Measurements from ENCODE around the gene SH2D2A. TPM values are rescaled to one million over a fixed set of nuclear protein-coding genes. Genes with fewer than 3 reads are reported as not detected.

The SH2D2A gene
- total RNA-seq, 1 experiment from 2014 or later, result 4.9 TPM

GRCh38 chr1:156813298-156813697 lies 3.4 kb downstream of the SH2D2A start:
- peaks cover 22% of the 10 kb centered on the region for H3K4me1 Mint-ChIP-seq
- no peak overlapping the region for H3K27ac Mint-ChIP-seq
- no peak for ATAC-seq
- ChIA-PET CTCF (interaction anchor here (0.6 to 3.5 kb wide), 20 partner anchors 9 to 136 kb away, joined by 3 to 36 read pairs (median 6); partner anchors contain the start of genes CRABP2, INSRR, LRRC71 and NES), POLR2A (interaction anchor here (0.6 to 1.1 kb wide), 2 partner anchors 44 to 512 kb away, joined by 3 read pairs; no protein-coding TSS in a partner anchor)
- DNase-seq (ENCODE audit: low spot score), result no peak
- peaks cover 59% of the 10 kb centered on the region for H3K27me3 Mint-ChIP-seq (ENCODE audit: low read depth)
- peaks cover 5% of the 10 kb centered on the region; the same call in 1 of the 2 replicates for H3K36me3 Mint-ChIP-seq
- peak overlapping the region; percentile 62 for H3K4me3 Mint-ChIP-seq
- no peak for TF ChIP-seq ZNF263 (CRISPR knock-in tag; IDR thresholded peaks at IDR 0.05; ENCODE audit: low read depth)
- no peak for TF ChIP-seq NFYB (CRISPR knock-in tag; conservative IDR thresholded peaks at IDR 0.05; ENCODE audit: low read depth)
- H3K9me3 Mint-ChIP-seq, result no peaks in the 10 kb centered on the region

DNA sequence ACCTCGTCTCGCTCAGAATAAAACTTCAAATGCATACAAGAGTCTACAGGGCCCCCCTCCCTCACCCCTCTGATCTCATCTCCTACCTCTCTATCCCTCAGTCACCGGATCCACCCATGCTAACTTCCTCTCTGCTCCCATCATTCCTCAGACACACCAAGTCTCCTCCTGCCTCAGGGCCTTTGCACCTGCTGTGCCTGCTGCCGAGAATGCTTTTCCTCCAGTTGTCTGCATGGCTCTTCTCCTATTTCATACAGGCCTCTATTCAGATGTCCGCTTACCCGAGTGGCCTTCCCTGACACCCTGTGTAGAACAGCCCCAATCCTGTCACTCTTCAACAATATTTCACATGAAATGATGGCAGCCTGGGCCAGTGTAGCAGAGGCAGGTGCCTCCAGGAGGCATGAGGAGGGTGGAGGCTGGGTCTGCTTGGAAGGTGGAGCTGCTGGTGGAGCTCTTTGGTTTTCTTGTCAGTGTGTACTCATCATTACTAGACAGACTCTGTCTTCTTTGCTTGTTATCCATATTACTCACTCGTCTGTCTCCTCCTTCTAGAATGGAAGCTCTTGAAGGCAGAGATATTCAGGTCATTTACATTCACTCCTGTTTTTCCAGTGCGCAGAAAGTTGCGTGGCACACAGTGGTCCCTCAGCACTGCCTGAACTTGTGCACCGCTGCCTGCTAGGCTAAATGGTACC lies 4.2 kb downstream of the SH2D2A start:
- Mint-ChIP-seq H3K36me3 (peaks cover 5% of the 10 kb centered on the region; the same call in 1 of the 2 replicates), H3K9me3 (no peaks in the 10 kb centered on the region), H3K4me1 (peaks cover 22% of the 10 kb centered on the region), H3K27me3 (ENCODE audit: low read depth) (peaks cover 59% of the 10 kb centered on the region), H3K4me3 (no peak overlapping the region), H3K27ac (no peak overlapping the region)
- ATAC-seq (no peak), DNase-seq (ENCODE audit: low spot score) (no peak)
- CTCF ChIA-PET, result interaction anchor here (1.2 to 3.5 kb wide), 3 partner anchors 47 to 123 kb away, joined by 3 to 17 read pairs (median 13); partner anchors contain the start of gene INSRR
- TF ChIP-seq GTF2I (CRISPR knock-in tag; conservative IDR thresholded peaks at IDR 0.05), result peak; percentile 73
- TF ChIP-seq ZNF281 (CRISPR knock-in tag; IDR thresholded peaks at IDR 0.05), result no peak
- POLR2A ChIA-PET, result interaction anchor here (0.6 kb wide), 1 partner anchor 511 kb away, joined by 3 read pairs; no protein-coding TSS in a partner anchor

DNA sequence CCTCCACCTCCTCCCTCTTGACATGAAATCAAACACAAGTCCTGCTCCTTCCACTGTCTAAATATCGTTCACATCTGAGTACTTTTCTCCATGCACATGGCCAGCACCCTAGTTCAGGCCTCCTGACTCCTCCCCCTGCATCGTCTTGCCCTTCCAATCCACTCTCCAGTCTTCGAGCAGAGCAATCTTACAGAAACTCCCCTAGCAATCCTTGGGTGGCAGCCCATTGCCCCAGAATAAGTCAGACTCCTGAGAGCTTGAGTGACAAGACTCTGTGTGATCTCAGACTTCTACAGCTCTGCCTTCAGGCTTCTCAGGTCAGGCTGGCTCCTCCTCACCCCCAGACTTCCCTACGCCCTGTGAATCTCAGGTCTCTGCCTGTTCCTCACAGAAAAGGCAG lies 5.5 kb downstream of the SH2D2A start:
- Mint-ChIP-seq H3K4me3 (no peak overlapping the region), H3K9me3 (no peaks in the 10 kb centered on the region), H3K4me1 (peaks cover 22% of the 10 kb centered on the region), H3K36me3 (peaks cover 5% of the 10 kb centered on the region; the same call in 1 of the 2 replicates), H3K27ac (no peak overlapping the region), H3K27me3 (ENCODE audit: low read depth) (peaks cover 49% of the 10 kb centered on the region)
- TF ChIP-seq, protein P1, sequence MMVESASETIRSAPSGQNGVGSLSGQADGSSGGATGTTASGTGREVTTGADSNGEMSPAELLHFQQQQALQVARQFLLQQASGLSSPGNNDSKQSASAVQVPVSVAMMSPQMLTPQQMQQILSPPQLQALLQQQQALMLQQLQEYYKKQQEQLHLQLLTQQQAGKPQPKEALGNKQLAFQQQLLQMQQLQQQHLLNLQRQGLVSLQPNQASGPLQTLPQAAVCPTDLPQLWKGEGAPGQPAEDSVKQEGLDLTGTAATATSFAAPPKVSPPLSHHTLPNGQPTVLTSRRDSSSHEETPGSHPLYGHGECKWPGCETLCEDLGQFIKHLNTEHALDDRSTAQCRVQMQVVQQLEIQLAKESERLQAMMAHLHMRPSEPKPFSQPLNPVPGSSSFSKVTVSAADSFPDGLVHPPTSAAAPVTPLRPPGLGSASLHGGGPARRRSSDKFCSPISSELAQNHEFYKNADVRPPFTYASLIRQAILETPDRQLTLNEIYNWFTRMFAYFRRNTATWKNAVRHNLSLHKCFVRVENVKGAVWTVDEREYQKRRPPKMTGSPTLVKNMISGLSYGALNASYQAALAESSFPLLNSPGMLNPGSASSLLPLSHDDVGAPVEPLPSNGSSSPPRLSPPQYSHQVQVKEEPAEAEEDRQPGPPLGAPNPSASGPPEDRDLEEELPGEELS (CRISPR knock-in tag; IDR thresholded peaks at IDR 0.05), result no peak
- no peak for ATAC-seq
- ChIA-PET CTCF (interaction anchor here (3.5 kb wide), 1 partner anchor 48 kb away, joined by 17 read pairs; the partner anchor contains the start of gene INSRR), POLR2A (no interaction called here)
- no peak for DNase-seq (ENCODE audit: low spot score)

DNA sequence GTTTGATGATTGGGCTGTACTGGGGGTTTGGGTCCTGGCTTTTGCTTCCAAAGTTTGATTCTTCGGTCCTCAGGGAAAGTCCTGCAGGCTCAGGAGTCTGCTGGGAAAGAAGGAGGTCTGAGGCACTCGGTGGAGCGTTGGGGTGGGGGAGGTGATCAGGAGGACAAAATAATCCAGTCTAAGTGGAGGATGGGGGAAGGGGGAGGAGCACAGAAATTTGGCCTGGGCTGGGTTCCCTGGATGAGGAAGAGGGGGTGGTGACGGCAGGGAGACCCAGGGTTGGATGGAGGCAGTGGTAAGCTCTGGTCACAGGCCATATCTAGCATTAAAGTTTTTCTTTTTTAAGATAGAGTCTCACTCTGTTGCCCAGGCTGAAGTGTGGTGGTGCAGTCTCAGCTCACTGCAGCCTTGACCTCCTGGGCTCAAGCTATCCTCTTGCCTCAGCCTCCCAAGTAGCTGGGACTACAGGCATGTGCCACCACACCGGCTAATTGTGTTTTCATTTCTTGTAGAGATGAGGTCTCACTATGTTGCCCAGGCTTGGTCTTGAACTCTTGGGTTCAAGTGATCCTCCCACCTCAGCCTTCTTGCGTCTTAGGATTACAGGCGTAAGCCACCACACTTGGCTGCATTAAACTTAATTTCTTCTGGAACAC lies 6.8 kb downstream of the SH2D2A start:
- no peak for TF ChIP-seq ATF2 (CRISPR knock-in tag; IDR thresholded peaks at IDR 0.05; ENCODE audit: borderline replicate concordance, low read depth)
- TF ChIP-seq NR3C1 (CRISPR knock-in tag; conservative IDR thresholded peaks at IDR 0.05; ENCODE audit: low read depth), result no peak
- no peak for TF ChIP-seq GABPB1 (CRISPR knock-in tag; IDR thresholded peaks at IDR 0.05)
- TF ChIP-seq TCF7 (CRISPR knock-in tag; IDR thresholded peaks at IDR 0.05; ENCODE audit: low read depth), result no peak
- TF ChIP-seq TP53 (CRISPR knock-in tag; IDR thresholded peaks at IDR 0.05), result no peak
- no peak for TF ChIP-seq RORB (CRISPR knock-in tag; IDR thresholded peaks at IDR 0.05)
- peak; percentile 82 for TF ChIP-seq ZNF121 (CRISPR knock-in tag; IDR thresholded peaks at IDR 0.05)
- no peak for TF ChIP-seq E2F4 (CRISPR knock-in tag; IDR thresholded peaks at IDR 0.05; ENCODE audit: borderline replicate concordance, low read depth)
- ATAC-seq (no peak), DNase-seq (ENCODE audit: low spot score) (no peak)
- ChIA-PET CTCF (interaction anchor here (1.1 to 3.5 kb wide), 2 partner anchors 50 to 62 kb away, joined by 5 to 17 read pairs; partner anchors contain the start of gene INSRR), POLR2A (no interaction called here)
- no peak overlapping the region for H3K4me3 Mint-ChIP-seq
- no peaks in the 10 kb centered on the region for H3K9me3 Mint-ChIP-seq
- peaks cover 5% of the 10 kb centered on the region; the same call in 1 of the 2 replicates for H3K36me3 Mint-ChIP-seq
- H3K27ac Mint-ChIP-seq, result no peak overlapping the region
- peaks cover 35% of the 10 kb centered on the region for H3K27me3 Mint-ChIP-seq (ENCODE audit: low read depth)
- H3K4me1 Mint-ChIP-seq, result peaks cover 20% of the 10 kb centered on the region

Data from WTC11 (cell line).